ENCODE results near the gene CRBN. TPM values are rescaled to one million over a fixed set of nuclear protein-coding genes. Genes with fewer than 3 reads are reported as not detected.
A peak's percentile ranks its signal among the peaks of the same experiment; 100 is the strongest.

The CRBN gene
- total and polyA plus RNA-seq, 9 of the 15 experiments (the other 6 are each of a cell fraction or from before 2014, with no cell fraction given) = 40.8 to 331 (median 57.4) TPM

GRCh38 chr3:3126477-3127431, 52.7 kb downstream of the CRBN start, which contains the start of gene TRNT1 (continued):
- TF ChIP-seq MYC (IDR thresholded peaks at IDR 0.05; ENCODE audit: low read depth, low read length) (peak; percentile 82), MYC (CRISPR knock-in tag; IDR thresholded peaks at IDR 0.05; ENCODE audit: borderline replicate concordance, low read depth) (peak; percentile 94), ERF (CRISPR knock-in tag; IDR thresholded peaks at IDR 0.05) (peak; percentile 36; the same call in 1 of the 2 replicates), MBD2 (IDR thresholded peaks at IDR 0.05; ENCODE audit: borderline replicate concordance, low read depth) (peak; percentile 83), CXXC5 (CRISPR knock-in tag; IDR thresholded peaks at IDR 0.05) (peak; percentile 98), ZNF274 (IDR thresholded peaks at IDR 0.05; ENCODE audit: borderline replicate concordance, low read depth, low read length) (peak; percentile 29; the same call in 1 of the 2 replicates), SRSF1 (IDR thresholded peaks at IDR 0.05; ENCODE audit: low read depth, low read length) (no peak), NR4A1 (CRISPR knock-in tag; IDR thresholded peaks at IDR 0.05) (0 out of 2 replicates have a peak, but pooled peaks have one; percentile 15), NR4A1 (tag; IDR thresholded peaks at IDR 0.05) (peak; percentile 12; the same call in 1 of the 2 replicates), GTF2B (IDR thresholded peaks at IDR 0.05; ENCODE audit: extremely low read depth, insufficient read length) (no peak), PHTF2 (CRISPR knock-in tag; IDR thresholded peaks at IDR 0.05) (no peak), NFYB (IDR thresholded peaks at IDR 0.05; ENCODE audit: extremely low read depth, insufficient read length) (peak; percentile 58), L3MBTL2 (IDR thresholded peaks at IDR 0.05) (peak; percentile 88), NEUROD1 (IDR thresholded peaks at IDR 0.05; ENCODE audit: borderline replicate concordance, low read depth, low read length, partially characterized antibody) (peak; percentile 59), CHD2 (IDR thresholded peaks at IDR 0.05; ENCODE audit: low read depth, low read length) (peak; percentile 50; the same call in 1 of the 2 replicates), ZNF174 (CRISPR knock-in tag; IDR thresholded peaks at IDR 0.05) (no peak), NR3C1 (CRISPR knock-in tag; IDR thresholded peaks at IDR 0.05) (0 out of 2 replicates have a peak, but pooled peaks have one; percentile 69), USF1 (CRISPR knock-in tag; IDR thresholded peaks at IDR 0.05) (peak; percentile 59; the same call in 1 of the 2 replicates), SP2 (IDR thresholded peaks at IDR 0.05; ENCODE audit: extremely low read depth, low read depth, low read length, poor library complexity, severe bottlenecking) (peak; percentile 21), UBTF (IDR thresholded peaks at IDR 0.05; ENCODE audit: borderline replicate concordance in 1 of 2, low read depth in 2 of 2, low read length in 2 of 2) (peak; percentile 53 to 76; a peak in 2 of 4 replicates), CBFB (CRISPR knock-in tag; IDR thresholded peaks at IDR 0.05) (peak; percentile 83; the same call in 1 of the 2 replicates), ZNF280B (CRISPR knock-in tag; IDR thresholded peaks at IDR 0.05) (no peak), POLR2A (conservative IDR thresholded peaks at IDR 0.05) (peak; percentile 98)

Data from K562 (cell line).